Loucy (cell line): ENCODE results near the gene HPSE.
A peak's percentile ranks its signal among the peaks of the same experiment; 100 is the strongest.
"Not testable (repeated sequence)": the region's sequence is repeated elsewhere in the genome, so short reads cannot be mapped to it uniquely, and the experiment has no call there.

Experiments used
- H2AFZ ChIP-seq: fragments of 200-600 bp; sonication (generic); 2 replicates; pipeline ENCODE4 v1.6.0; 2016; ENCODE audit warnings: antibody characterized with exemption, mild to moderate bottlenecking, low read length, moderate library complexity
- H3F3A ChIP-seq: fragments of 200-600 bp; 2 replicates; pipeline ENCODE4 v1.6.0; 2016; ENCODE audit warnings: antibody characterized with exemption, low read depth, mild to moderate bottlenecking
- H3K27me3 ChIP-seq: fragments of 200-600 bp; sonication (generic); 2 replicates; pipeline ENCODE4 v1.6.1; 2014; ENCODE audit warnings: low read length, mild to moderate bottlenecking; ENCODE audit not compliant: insufficient read depth, poor library complexity, severe bottlenecking
- H3K36me3 ChIP-seq: fragments of 200-600 bp; sonication (generic); 2 replicates; pipeline ENCODE4 v1.6.1; 2016; ENCODE audit warnings: low read length; ENCODE audit not compliant: insufficient read depth
- H3K4me1 ChIP-seq: fragments of 200-600 bp; sonication (generic); 2 replicates; pipeline ENCODE4 v1.5.1; 2014; ENCODE audit warnings: low read length, mild to moderate bottlenecking; ENCODE audit not compliant: insufficient read depth, poor library complexity, severe bottlenecking
- H3K4me2 ChIP-seq: fragments of 200-600 bp; sonication (generic); 2 replicates; pipeline ENCODE4 v1.6.0; 2014; ENCODE audit warnings: antibody characterized with exemption, low read length, low read depth, mild to moderate bottlenecking; ENCODE audit not compliant: poor library complexity, severe bottlenecking
- H3K4me3 ChIP-seq: fragments of 200-600 bp; sonication (generic); 2 replicates; pipeline ENCODE4 v1.5.1; 2014; ENCODE audit warnings: low read length, mild to moderate bottlenecking, mixed read lengths; ENCODE audit not compliant: poor library complexity, severe bottlenecking
- H3K79me2 ChIP-seq: fragments of 200-600 bp; sonication (generic); 2 replicates; pipeline ENCODE4 v1.6.1; 2014; ENCODE audit warnings: low read length; ENCODE audit not compliant: insufficient read depth
- H3K9ac ChIP-seq: fragments of 200-600 bp; sonication (generic); 2 replicates; pipeline ENCODE4 v1.6.0; 2014; ENCODE audit warnings: mild to moderate bottlenecking, low read depth, low read length, moderate library complexity; ENCODE audit not compliant: poor library complexity, severe bottlenecking
- H3K9me2 ChIP-seq: fragments of 200-600 bp; sonication (generic); replicated peaks from 2 replicates; pipeline ENCODE4 v1.6.1; 2016; ENCODE audit warnings: low read depth, low read length, mixed read lengths
- H3K9me3 ChIP-seq: fragments of 200-600 bp; sonication (generic); 2 replicates; pipeline ENCODE4 v1.6.1; 2014; ENCODE audit warnings: mild to moderate bottlenecking, antibody characterized with exemption, low read length, low read depth; ENCODE audit not compliant: insufficient read depth
- H4K20me1 ChIP-seq: fragments of 200-600 bp; sonication (generic); 2 replicates; pipeline ENCODE4 v1.6.0; 2014; ENCODE audit warnings: antibody characterized with exemption, low read length, mild to moderate bottlenecking; ENCODE audit not compliant: insufficient read depth, poor library complexity, severe bottlenecking
- CTCF ChIP-seq: fragments of 200-600 bp; sonication (generic); conservative IDR thresholded peaks from 2 replicates; pipeline ENCODE4 v1.5.1; 2014; ENCODE audit warnings: mild to moderate bottlenecking, antibody characterized with exemption, low read length
- EZH2phosphoT487 ChIP-seq: fragments of 200-600 bp; IDR thresholded peaks from 2 replicates; pipeline ENCODE4 v1.6.1; 2018; ENCODE audit warnings: antibody characterized with exemption, mild to moderate bottlenecking, moderate library complexity, borderline replicate concordance

The HPSE gene

GRCh38 chr4:83305187-83305586 lies 29.5 kb downstream of the HPSE start:
- Histone ChIP-seq H3K4me1 (no peaks in the 10 kb centered on the region), H3K9me2 (no peaks in the 10 kb centered on the region), H3F3A (no peaks in the 10 kb centered on the region), H2AFZ (0 out of 2 replicates have a peak overlapping the region, but pooled peaks have one; percentile 23), H3K9me3 (no peaks in the 10 kb centered on the region), H3K27me3 (no peaks in the 10 kb centered on the region), H3K36me3 (no peaks in the 10 kb centered on the region), H3K4me2 (no peak overlapping the region), H3K4me3 (no peak overlapping the region), H3K9ac (no peak overlapping the region), H4K20me1 (no peaks in the 10 kb centered on the region), H3K79me2 (no peaks in the 10 kb centered on the region)
- TF ChIP-seq EZH2phosphoT487: no peak
- TF ChIP-seq CTCF: no peak

- H2AFZ ChIP-seq: 0 out of 2 replicates have a peak overlapping the region, but pooled peaks have one; percentile 16
- TF ChIP-seq CTCF (no peak), EZH2phosphoT487 (no peak)
Observed at GRCh38 chr4:83297548-83298260, 36.9 kb downstream of the HPSE start.

GRCh38 chr4:83293305-83294046 lies 41.2 kb downstream of the HPSE start:
- H3K4me2 ChIP-seq: no peak overlapping the region
- peaks cover 17% of the 10 kb centered on the region for H3K4me1 ChIP-seq

More at GRCh38 chr4:83297548-83298260, 36.9 kb downstream of the HPSE start:
- Histone ChIP-seq H3K4me1 (peaks cover 21% of the 10 kb centered on the region), H3K27me3 (no peaks in the 10 kb centered on the region), H3K9ac (peak overlapping the region; percentile 21), H3K9me3 (no peaks in the 10 kb centered on the region), H3K4me2 (peak overlapping the region; percentile 70), H3K9me2 (no peaks in the 10 kb centered on the region), H3F3A (no peaks in the 10 kb centered on the region), H3K79me2 (no peaks in the 10 kb centered on the region), H3K4me3 (peak overlapping the region; percentile 62), H3K36me3 (no peaks in the 10 kb centered on the region), H4K20me1 (no peaks in the 10 kb centered on the region)

GRCh38 chr4:83290059-83290774 lies 44.4 kb downstream of the HPSE start:
- H3K79me2 ChIP-seq, H3K9ac ChIP-seq, H3K9me2 ChIP-seq, H3K4me1 ChIP-seq, H3K9me3 ChIP-seq, H2AFZ ChIP-seq, H3K36me3 ChIP-seq, H3K4me3 ChIP-seq, H3K4me2 ChIP-seq, H4K20me1 ChIP-seq, H3F3A ChIP-seq, H3K27me3 ChIP-seq: not testable (repeated sequence)

More at GRCh38 chr4:83293305-83294046, 41.2 kb downstream of the HPSE start:
- TF ChIP-seq CTCF (no peak), EZH2phosphoT487 (no peak)
- no peaks in the 10 kb centered on the region for H3F3A ChIP-seq
- no peaks in the 10 kb centered on the region for H3K9me3 ChIP-seq
- H3K9me2 ChIP-seq: no peaks in the 10 kb centered on the region
- no peak overlapping the region for H3K9ac ChIP-seq
- no peak overlapping the region for H3K4me3 ChIP-seq
- H3K36me3 ChIP-seq: no peaks in the 10 kb centered on the region
- H3K79me2 ChIP-seq: no peaks in the 10 kb centered on the region
- H2AFZ ChIP-seq: peak overlapping the region; percentile 66
- no peaks in the 10 kb centered on the region for H4K20me1 ChIP-seq
- no peaks in the 10 kb centered on the region for H3K27me3 ChIP-seq

- H3K9me3 ChIP-seq, H3K36me3 ChIP-seq, H3K9ac ChIP-seq, H3F3A ChIP-seq, H2AFZ ChIP-seq, H3K9me2 ChIP-seq, H3K4me3 ChIP-seq, H4K20me1 ChIP-seq, H3K27me3 ChIP-seq, H3K79me2 ChIP-seq, H3K4me2 ChIP-seq: not testable (repeated sequence)
- H3K4me1 ChIP-seq: peaks cover 11% of the 10 kb centered on the region
Observed at GRCh38 chr4:83288381-83288780, 46.3 kb downstream of the HPSE start.
